Stomach (tissue), 9 donors: ENCODE results near the gene TAS1R3. TPM values are rescaled to one million over a fixed set of nuclear protein-coding genes. Genes with fewer than 3 reads are reported as not detected.

Experiments used
- DNase-seq, 2 donors: peaks; one replicate each; pipeline versions ENCODE4 v3.0.0 to v3.0.0-alpha.2; 2013 to 2019
- H3K27ac ChIP-seq, 5 donors: fragments of 200-600 bp in 4 of 5; sonication (generic) in 4 of 5; one replicate each; pipeline ENCODE4 v1.5.1; 2013 to 2019; ENCODE audit warnings: mild to moderate bottlenecking in 1 of 5, moderate library complexity in 1 of 5
- H3K27me3 ChIP-seq, 3 donors: fragments of 200-600 bp; sonication (generic); one replicate each; pipeline ENCODE4 v1.5.1; 2017 to 2019; ENCODE audit warnings: mixed run types in 1 of 3
- H3K36me3 ChIP-seq, 4 donors: fragments of 200-600 bp; sonication (generic); 1 replicate in 3 of 4; 2 replicates in 1 of 4; pipeline ENCODE4 v1.5.1; 2016 to 2019
- H3K4me1 ChIP-seq, 4 donors: fragments of 200-600 bp; sonication (generic); one replicate each; pipeline ENCODE4 v1.5.1; 2016 to 2019
- H3K4me3 ChIP-seq, 4 donors: fragments of 200-600 bp; sonication (generic) in 3 of 4; one replicate each; pipeline ENCODE4 v1.5.1; 2016 to 2019; ENCODE audit warnings: mild to moderate bottlenecking in 1 of 4
- H3K9me3 ChIP-seq, 4 donors: fragments of 200-600 bp; sonication (generic); one replicate each; pipeline ENCODE4 v1.5.1; 2016 to 2019
- EP300 ChIP-seq: sonication (generic); formaldehyde crosslinking; IDR thresholded peaks from one replicate; pipeline ENCODE4 v1.6.1; 2017; ENCODE audit warnings: antibody characterized with exemption
- POLR2A ChIP-seq, 4 donors: fragments of 450-650 bp; IDR thresholded peaks; one replicate each; pipeline ENCODE4 v1.6.1; 2016; ENCODE audit warnings: antibody characterized with exemption in 4 of 4, control low read depth in 2 of 4, mild to moderate bottlenecking in 1 of 4, moderate library complexity in 1 of 4
- POLR2AphosphoS5 ChIP-seq, 3 donors: sonication (generic); formaldehyde crosslinking; IDR thresholded peaks; one replicate each; pipeline ENCODE4 v1.6.1; 2016; ENCODE audit warnings: antibody characterized with exemption in 3 of 3
- WGBS, 5 donors: extraction: QIAGEN DNeasy Blood & Tissue Kit in 3 of 5; methylation state at CpG; one replicate each; pipeline versions ENCODE4 v1.1.5 to v1.1.7; 2013 to 2018; 5-methylcytosine and 5-hydroxymethylcytosine counted together
- intact Hi-C: fragments of 100-400 bp; cut with DNase I; formaldehyde crosslinking; loops from one replicate; pipeline ENCODE4 v1.15.1; 2023; ENCODE audit warnings: low total_unique reads
- polyA plus RNA-seq, 3 donors: library from polyadenylated mRNA; stranded (reverse); fragments of 200-250 nt; gene quantifications; one replicate each; pipeline ENCODE4 v1.2.3, GENCODE V29; 2013
- total RNA-seq, 5 donors: library from RNA; depleted of rRNA; stranded (reverse); fragments of >200 nt; gene quantifications; one replicate each; pipeline versions ENCODE4 v1.1.0 to v1.2.3, GENCODE V29; 2014 to 2016
- TF ChIP-seq, protein P1 (sequence below), 7 experiments: fragments of 450-650 bp in 4 of 7; fragments of 200-600 bp in 3 of 7; sonication (generic) in 3 of 7; IDR thresholded peaks; one replicate each; pipeline ENCODE4 v1.5.1; 2016 to 2019; ENCODE audit warnings: antibody characterized with exemption in 7 of 7, control low read depth in 2 of 7, mild to moderate bottlenecking in 1 of 7
- donor health status: healthy with polysubstance abuse.
- donor health status: Bipolar disorder and iron deficiency.
- donor health status: healthy.

The TAS1R3 gene
- total and polyA plus RNA-seq, 8 donors: 0.10 to 11.7 (median 0.37) TPM; not detected in 3

DNA sequence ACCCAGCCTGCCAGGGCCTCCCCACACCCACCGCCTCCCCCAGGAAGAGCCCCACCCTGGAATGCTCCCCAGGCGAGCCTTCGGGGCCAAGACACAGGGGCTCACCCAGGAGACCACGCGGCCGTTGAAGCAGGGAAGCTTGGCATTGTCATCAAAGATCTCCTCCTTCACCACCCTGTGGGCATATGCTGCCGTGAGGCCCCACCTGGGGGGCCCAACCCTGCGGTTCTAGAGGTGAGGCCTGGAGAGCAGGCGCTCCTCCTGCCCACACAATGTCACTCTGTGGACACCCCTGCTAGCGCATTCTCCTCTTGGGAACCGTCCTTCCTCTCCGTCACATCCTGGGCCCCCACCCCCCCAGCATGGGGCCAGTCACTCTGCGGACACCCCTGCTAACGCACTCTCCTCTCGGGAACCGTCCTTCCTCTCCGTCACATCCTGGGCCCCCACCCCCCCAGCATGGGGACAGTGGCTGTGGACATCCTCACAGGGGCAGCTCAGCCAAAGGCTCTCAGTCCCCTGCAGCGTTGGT lies 11.6 kb downstream of the TAS1R3 start:
- no peak overlapping the region for H3K27ac ChIP-seq
- H3K27me3 ChIP-seq: no peaks in the 10 kb centered on the region
- H3K9me3 ChIP-seq: no peaks in the 10 kb centered on the region
- H3K36me3 ChIP-seq: peaks cover 32 to 50% (median 47%) of the 10 kb centered on the region in 4 donors
- no peak for TF ChIP-seq POLR2A (IDR thresholded peaks at IDR 0.05)
- TF ChIP-seq, protein P1, sequence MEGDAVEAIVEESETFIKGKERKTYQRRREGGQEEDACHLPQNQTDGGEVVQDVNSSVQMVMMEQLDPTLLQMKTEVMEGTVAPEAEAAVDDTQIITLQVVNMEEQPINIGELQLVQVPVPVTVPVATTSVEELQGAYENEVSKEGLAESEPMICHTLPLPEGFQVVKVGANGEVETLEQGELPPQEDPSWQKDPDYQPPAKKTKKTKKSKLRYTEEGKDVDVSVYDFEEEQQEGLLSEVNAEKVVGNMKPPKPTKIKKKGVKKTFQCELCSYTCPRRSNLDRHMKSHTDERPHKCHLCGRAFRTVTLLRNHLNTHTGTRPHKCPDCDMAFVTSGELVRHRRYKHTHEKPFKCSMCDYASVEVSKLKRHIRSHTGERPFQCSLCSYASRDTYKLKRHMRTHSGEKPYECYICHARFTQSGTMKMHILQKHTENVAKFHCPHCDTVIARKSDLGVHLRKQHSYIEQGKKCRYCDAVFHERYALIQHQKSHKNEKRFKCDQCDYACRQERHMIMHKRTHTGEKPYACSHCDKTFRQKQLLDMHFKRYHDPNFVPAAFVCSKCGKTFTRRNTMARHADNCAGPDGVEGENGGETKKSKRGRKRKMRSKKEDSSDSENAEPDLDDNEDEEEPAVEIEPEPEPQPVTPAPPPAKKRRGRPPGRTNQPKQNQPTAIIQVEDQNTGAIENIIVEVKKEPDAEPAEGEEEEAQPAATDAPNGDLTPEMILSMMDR (IDR thresholded peaks at IDR 0.05): no peak
- peaks cover 36 to 66% (median 53%) of the 10 kb centered on the region in 4 donors for H3K4me1 ChIP-seq
- intact Hi-C loops: no loop called here
- WGBS, 5 donors: 86 to 90% (median 89%) methylated on average over 18 of the region's 18 CpGs
- no peak overlapping the region for H3K4me3 ChIP-seq
- no peak for DNase-seq

DNA sequence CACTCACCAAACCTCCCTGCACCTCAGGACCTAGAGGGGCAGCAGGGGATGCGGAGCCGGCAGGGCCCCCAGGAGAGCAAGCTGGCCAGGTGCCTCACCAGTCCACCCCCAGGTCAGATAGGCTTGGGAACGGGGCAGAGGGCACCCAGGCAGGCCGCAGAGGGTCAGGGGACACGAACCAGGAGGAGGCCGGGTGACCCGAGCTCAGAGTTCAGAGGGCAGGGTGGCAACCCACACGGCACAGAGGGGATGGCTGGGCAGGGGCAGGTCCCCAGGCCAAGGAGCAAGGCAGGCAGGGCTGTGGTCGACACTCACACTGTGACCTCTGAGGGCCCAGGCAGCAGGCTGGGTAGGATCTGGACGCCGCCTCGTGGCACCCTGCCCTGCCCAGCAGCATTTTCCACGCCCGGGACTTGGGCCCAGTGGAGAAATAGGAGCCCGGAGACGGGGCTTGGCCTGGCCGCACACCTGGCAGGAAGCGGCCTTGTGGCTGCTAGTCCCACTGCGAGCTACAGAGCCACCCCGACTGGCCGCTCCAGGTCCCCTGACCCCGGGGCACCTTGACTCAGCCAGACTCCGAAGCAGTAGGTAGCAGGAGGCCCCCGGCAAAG lies 12.8 kb downstream of the TAS1R3 start:
- Histone ChIP-seq H3K9me3 (no peaks in the 10 kb centered on the region), H3K27ac (peak overlapping the region; percentile 71 to 92 (median 83)), H3K4me1 (peaks cover 44 to 61% (median 57%) of the 10 kb centered on the region in 4 donors), H3K27me3 (no peaks in the 10 kb centered on the region), H3K36me3 (peaks cover 23 to 37% (median 35%) of the 10 kb centered on the region in 4 donors), H3K4me3 (peak overlapping the region in 1 of 4 donors; percentile 72)
- DNase-seq: peak in 1 of 2 donors; percentile 82
- no peak for TF ChIP-seq POLR2AphosphoS5 (IDR thresholded peaks at IDR 0.05)
- TF ChIP-seq POLR2A (IDR thresholded peaks at IDR 0.05): no peak
- no peak for TF ChIP-seq EP300
- TF ChIP-seq, protein P1 (IDR thresholded peaks at IDR 0.05): no peak
- 52 to 78% (median 59%) methylated on average over 8 to 24 of the region's 24 CpGs for WGBS, 5 donors
- intact Hi-C loops: no loop called here

DNA sequence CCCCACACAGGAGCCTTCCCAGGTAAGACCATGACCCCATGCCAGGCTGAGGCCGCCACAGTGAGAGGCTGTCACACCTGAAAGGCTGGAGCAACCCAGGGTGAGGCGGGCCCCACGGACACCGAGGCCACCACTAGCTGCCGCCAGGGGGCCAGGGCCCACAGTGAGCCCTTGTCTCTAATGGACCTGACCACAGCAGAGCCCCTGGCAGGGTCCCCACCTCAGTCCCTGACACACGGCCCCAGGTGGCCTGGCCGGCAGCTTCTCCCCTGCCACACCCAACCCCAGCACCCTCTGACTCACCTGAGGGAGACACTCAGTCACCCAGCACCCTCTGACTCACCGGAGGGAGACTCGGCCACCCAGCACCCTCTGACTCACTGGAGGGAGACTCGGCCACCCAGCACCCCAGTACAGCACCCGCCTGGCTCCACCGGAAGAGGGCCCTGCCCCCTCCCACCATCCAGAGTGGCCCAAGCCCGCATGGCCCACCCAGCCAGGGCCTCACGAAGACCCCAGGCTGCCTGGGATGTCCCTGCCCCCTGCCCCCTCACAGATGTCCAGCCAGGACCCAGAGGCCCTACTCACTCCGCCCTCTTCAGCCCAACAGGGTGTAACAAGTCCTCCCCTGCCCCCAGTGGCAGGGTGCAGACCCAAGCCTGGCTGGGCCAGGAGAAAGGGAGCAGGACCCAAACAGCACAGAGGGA lies 13.7 kb downstream of the TAS1R3 start:
- Histone ChIP-seq H3K9me3 (no peaks in the 10 kb centered on the region), H3K36me3 (peaks cover 15 to 28% (median 26%) of the 10 kb centered on the region in 4 donors), H3K27me3 (no peaks in the 10 kb centered on the region), H3K27ac (peak overlapping the region; percentile 71 to 92 (median 83)), H3K4me3 (peak overlapping the region in 1 of 4 donors; percentile 72), H3K4me1 (peaks cover 44 to 61% (median 57%) of the 10 kb centered on the region in 4 donors)
- TF ChIP-seq POLR2A (IDR thresholded peaks at IDR 0.05): no peak
- peak in 1 of 3 donors; percentile 6 for TF ChIP-seq POLR2AphosphoS5 (IDR thresholded peaks at IDR 0.05)
- TF ChIP-seq, protein P1 (IDR thresholded peaks at IDR 0.05): peak in 4 of 7 experiments; percentile 21 to 57 (median 43)
- WGBS, 5 donors: 38 to 59% (median 49%) methylated on average over 9 to 15 of the region's 15 CpGs
- peak; percentile 68 to 73 for DNase-seq
- intact Hi-C loops: no loop called here

DNA sequence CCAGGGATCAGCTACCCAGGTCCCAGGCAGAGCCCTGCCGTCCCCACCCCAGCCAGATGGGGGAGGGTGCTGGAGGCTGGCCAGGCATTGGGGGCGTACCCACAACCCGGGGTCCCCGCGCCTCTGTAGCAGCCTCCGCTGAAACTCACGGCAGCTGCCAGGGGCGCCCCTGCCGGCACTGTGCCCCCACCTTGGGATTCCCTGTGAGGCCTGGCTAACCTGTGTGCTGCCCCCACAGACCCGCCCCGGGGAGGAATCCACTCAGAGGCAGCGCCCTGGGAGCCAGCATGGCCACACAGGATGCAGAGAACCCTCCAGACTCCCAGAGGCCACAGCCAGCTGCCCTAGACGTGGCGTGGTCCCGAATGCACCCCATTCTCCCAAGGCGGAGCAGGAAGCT lies 14.3 kb downstream of the TAS1R3 start:
- Histone ChIP-seq H3K4me3 (peak overlapping the region in 1 of 4 donors; percentile 72), H3K4me1 (peaks cover 44 to 61% (median 57%) of the 10 kb centered on the region in 4 donors), H3K27me3 (no peaks in the 10 kb centered on the region), H3K9me3 (no peaks in the 10 kb centered on the region), H3K27ac (peak overlapping the region; percentile 71 to 92 (median 83)), H3K36me3 (peaks cover 10 to 22% (median 20%) of the 10 kb centered on the region in 4 donors)
- DNase-seq: no peak
- WGBS, 5 donors: 52 to 60% (median 59%) methylated on average over 2 to 16 of the region's 16 CpGs
- no peak for TF ChIP-seq POLR2AphosphoS5 (IDR thresholded peaks at IDR 0.05)
- TF ChIP-seq, protein P1 (IDR thresholded peaks at IDR 0.05): no peak
- TF ChIP-seq EP300: no peak
- intact Hi-C loops: no loop called here
